Dermis microvascular lymphatic vessel endothelial cell (primary cell): Measurements from ENCODE around the gene MRTFA. TPM values are rescaled to one million over a fixed set of nuclear protein-coding genes. Genes with fewer than 3 reads are reported as not detected.
"Not testable (repeated sequence)": the region's sequence is repeated elsewhere in the genome, so short reads cannot be mapped to it uniquely, and the experiment has no call there.

Source experiments
- DNase-seq, 2 donors: peaks; one replicate each; pipeline versions ENCODE4 v3.0.0 to v3.0.0-alpha.2; 2010; ENCODE audit warnings: low read depth in 2 of 2
- total RNA-seq: library from RNA; depleted of rRNA; stranded (reverse); fragments of >200 nt; gene quantifications from 2 replicates; pipeline ENCODE4 v1.2.1, GENCODE V29; 2014

Gene MRTFA
- total RNA-seq, 1 donor from 2014 or later: 12.8 TPM

- peak; percentile 7 to 17 for DNase-seq
Observed at GRCh38 chr22:40524392-40525249, 111.9 kb downstream of the MRTFA start.

DNA sequence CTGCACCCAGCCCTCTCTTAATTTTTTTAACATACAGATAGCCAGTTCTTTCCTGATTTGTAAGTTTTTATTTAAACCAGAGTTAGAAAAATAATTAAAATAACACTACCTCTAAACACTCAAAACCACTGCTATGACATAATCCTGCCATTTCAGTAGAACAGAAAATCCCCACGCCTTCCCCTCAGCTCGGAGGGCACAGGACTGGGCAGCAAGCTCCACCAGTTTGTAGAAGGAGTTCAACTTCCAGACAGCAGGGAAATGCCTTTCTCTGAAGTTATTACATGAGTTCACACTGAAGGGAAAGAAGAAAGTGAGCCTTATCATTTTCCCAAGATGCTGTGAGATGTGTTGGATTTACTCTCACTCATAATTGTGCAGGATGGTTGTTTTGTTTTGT, 114.4 kb downstream of the MRTFA start:
- no peak for DNase-seq

DNA sequence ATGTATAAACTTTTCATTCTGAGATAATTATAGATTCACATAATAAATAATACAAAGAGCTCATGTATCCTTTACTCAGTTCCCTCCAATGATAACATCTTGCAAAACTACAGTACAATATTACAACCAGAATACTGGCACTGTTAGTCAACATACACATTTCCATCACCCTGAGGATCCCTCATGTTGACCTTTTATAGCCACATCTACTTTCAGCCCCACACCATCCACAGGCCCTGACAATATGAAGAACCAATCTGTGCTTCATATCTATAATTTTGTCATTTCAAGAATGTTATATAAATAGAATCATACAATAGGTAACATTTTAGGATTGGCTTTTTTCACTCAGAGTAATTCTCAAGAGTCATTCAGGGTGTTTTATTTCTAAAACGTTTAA, 115.5 kb downstream of the MRTFA start:
- no peak for DNase-seq

DNA sequence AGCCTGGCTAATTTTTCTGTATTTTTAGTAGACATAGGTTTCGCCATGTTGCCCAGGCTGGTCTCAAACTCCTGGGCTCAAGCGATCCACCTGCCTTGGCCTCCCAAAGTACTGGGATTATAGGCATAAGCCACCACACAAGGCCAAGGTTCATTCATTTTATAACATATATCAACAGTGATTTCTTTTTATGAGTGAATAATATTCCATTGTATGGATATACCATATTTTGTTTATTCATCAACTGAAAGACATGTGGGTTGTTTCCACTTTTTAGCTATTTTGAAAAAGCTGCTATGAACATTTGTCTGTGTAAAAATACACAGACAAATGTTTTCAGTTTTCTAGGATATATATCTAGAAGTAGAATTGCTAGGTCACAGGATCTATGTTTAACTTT, 116.0 kb downstream of the MRTFA start:
- DNase-seq: no peak

DNA sequence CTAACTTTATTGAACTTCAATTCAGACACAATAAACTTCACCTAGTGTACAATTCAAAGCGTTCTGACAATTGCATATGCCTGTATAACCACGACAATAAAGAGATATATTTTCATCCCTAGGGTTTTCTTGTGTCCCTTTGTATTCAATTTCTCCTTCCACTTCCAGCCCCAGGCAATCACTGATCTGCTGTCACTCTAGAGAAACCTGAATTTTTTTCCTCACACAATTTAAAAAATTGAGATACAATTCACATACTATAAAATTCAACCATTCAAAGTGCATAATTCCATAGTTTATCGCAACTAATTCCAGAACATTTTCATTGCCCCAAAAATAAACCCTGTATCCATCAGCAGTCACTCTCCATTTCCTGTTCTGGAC, 116.6 kb downstream of the MRTFA start:
- DNase-seq: no peak

GRCh38 chr22:40519284-40519947, 117.1 kb downstream of the MRTFA start:
- DNase-seq: no peak

GRCh38 chr22:40518840-40519239, 117.7 kb downstream of the MRTFA start:
- no peak for DNase-seq

DNA sequence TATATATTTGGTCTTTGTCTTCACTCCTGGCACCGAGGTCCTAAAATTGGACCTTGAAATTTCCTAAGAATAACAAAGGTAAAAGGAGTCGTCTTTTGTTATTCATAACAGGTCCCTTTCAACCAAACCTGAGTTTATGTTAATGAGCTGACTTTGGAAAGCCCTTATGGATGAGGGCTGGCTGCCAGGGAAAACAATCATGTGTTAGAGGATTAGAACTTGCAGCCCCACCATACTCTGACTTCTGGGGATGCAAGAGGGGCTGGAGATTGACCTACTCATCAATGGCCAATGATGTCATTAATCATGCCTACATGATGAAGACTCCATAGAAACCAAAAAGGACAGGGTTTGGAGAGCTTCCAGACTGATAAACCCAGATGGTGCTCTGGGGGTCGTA, 118.9 kb downstream of the MRTFA start:
- DNase-seq: no peak

- no peak for DNase-seq
Observed at GRCh38 chr22:40516416-40516815, 120.1 kb downstream of the MRTFA start.

DNA sequence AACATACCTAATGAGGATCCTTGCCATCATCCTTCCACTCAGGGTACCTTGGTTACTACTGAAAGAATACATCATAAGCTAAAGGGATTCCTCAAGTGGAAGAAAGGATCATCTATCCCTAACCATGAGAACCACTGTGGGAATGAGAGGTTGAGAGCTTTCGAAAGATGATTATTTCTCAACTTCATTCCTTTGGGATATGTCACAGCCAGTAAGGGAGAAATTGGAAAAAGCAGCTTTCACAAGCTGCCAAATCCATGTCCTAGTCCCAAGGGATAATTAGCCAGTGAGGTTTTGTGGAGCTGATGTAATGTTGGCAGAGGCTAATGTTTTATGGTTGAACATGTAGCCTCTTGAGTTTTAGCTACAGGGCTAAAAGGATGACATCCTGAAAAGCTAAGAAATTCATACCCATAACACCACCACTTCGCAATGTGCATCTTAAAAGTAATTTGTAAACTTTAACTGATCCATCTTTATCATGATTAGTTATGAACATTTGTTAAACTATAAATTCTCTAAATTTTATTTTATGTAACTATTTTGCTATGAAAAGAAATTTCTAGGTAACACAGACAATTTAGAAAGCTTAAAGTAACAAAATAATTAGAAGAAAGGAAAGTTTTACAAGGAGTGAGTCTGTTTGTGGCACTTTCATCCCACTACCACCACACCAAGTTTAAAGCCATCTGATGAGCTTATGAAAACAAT, 123.9 kb downstream of the MRTFA start:
- no peak for DNase-seq

- no peak for DNase-seq
Observed at GRCh38 chr22:40511604-40512003, 124.9 kb downstream of the MRTFA start.

DNA sequence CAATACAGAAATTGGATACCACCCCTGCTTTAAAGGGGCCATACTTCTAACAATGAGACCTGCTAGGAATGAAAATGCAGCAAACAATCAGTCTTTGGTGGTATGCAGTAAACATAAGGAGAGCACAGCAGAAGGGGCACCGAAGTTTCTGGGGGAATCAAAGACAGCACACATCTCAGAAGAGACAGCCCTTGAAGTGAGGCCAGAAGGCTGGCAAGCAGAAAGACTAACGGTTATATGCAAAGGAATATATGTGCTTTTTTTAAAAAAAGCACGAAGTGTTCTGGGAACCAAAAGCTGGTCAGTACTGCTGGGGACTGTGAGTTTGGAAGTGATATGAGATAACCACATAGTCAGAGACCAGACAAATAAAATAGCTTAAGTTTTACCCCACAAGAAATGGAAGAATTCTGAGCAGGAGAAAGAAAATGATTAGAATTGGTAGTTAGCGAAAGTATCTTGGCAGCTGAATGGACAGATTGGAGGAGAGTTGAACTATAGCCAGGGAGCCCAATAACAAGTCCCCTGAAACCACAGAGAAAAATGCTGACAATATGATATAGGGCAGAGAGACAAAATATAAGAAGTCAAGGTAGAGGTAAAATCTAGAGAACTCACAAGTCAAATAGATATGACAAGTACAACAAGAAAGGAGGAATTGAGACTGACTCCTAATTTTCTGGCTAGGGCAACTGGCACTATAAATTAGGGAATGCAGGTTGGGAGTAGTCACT, 125.7 kb downstream of the MRTFA start:
- DNase-seq: no peak

DNA sequence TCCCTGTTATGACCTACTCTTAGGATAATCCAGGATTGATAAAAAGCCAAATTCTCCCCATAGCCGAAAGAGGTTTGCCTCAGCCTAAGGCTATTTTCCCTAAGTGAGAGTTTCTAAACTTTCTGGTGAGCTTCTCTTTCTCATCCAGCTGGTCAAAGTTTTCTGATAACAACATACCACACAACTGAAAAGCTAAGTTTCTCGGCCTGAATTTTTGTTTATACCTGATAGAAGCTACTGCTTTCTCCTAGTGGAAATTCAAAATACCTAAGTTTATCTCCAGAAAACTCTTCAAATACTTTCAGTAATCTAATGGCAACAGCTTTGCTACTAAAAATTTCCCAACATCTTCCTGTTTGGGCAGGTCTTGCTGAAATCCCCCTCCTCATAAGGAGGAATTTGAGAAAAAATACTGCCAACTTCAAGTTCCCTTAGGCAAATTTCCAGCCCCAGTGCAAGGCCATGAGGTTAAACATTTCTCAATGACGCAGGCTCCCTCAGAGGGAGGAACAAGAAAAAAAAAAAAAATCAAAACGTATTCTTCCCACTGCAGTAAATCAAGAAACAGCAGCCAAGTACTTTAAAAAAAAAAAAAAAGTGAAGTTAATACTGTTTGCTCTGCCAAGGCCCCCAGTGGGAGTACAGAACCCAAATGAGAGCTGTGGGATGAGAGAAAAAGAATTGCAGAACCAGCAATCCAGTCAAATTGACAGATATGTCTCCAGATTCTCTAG, 127.0 kb downstream of the MRTFA start:
- DNase-seq: no peak

- not testable (repeated sequence) for DNase-seq
Observed at GRCh38 chr22:40508046-40508445, 128.5 kb downstream of the MRTFA start.

DNA sequence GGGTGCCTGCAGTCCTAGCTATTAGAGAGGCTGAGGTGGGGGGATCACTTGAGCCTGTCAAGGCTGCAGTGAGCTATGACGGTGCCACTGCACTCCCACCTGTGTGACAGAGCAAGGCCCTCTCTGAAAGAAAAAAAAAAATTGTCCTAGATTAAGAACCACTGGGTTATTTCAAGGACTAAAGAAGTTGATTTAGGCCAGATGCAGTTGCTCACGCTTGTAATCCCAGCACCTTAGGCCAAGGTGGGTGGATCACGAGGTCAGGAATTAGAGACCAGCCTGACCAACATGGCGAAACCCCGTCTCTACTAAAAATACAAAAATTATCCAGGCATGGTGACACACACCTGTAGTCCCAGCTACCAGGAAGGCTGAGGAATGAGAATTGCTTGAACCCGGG, 129.0 kb downstream of the MRTFA start:
- no peak for DNase-seq

- DNase-seq: no peak
Observed at GRCh38 chr22:40506762-40507161, 129.8 kb downstream of the MRTFA start.

- DNase-seq: no peak
Observed at GRCh38 chr22:40504285-40505249, 132.0 kb downstream of the MRTFA start.

DNA sequence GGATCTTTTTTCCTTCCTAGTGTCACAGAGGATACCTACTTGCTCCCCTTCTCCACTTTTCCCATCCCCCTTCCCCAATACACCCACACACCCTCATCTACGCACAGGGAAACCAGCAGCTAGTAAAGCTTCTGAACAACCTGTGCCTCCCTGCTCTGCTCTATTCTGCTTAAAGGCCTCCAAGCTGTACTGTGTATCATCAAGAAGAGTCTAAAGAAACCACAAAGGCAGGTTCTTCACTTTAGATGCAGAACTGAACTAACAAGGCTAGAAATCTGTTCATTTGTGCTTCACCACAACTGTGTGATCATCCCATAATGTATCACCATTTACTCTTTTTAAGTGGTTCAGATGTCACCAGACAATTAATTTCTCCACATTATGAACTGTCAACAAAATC, 133.6 kb downstream of the MRTFA start:
- DNase-seq: no peak

DNA sequence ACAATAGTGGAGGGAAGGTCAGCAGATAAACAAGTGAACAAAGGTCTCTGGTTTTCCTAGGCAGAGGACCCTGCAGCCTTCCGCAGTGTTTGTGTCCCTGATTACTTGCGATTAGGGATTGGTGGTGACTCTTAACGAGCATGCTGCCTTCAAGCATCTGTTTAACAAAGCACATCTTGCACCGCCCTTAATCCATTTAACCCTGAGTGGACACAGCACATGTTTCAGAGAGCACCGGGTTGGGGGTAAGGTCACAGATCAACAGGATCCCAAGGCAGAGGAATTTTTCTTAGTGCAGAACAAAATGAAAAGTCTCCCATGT, 136.1 kb downstream of the MRTFA start:
- not testable (repeated sequence) for DNase-seq

DNA sequence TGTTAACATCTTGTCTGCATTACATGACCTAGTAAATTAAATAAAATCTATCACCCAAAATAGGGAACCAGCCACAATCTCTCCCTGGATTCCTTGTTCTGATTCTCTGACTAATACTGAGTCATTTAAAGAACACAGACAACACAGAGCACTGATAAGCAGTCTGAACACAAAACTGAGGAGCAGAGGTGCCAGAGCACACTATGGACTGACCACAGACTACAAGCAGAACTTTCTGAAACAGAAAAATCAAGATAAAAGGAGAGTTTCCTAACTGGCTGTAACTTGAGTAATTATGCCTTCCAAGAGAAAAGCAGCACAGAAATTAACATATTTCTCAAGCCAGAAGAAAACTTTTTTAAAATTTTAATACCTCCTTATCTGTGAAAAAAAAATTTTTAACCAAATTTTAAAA, 137.3 kb downstream of the MRTFA start:
- DNase-seq: peak in 1 of 2 donors; percentile 83
